WTC11 (cell line): ENCODE results near the gene TMEM14A. TPM values are rescaled to one million over a fixed set of nuclear protein-coding genes. Genes with fewer than 3 reads are reported as not detected.

Experiments used
- ATAC-seq: fragments of 200-7000 bp; cut with Tn5 transposase; 2 replicates; pipeline ENCODE4 v1.10.0; 2021; ENCODE audit warnings: mild to moderate bottlenecking, moderate library complexity
- CTCF ChIA-PET: fragments of 300-600 bp; sonication (Branson Sonifier 250); formaldehyde crosslinking; loops from one replicate; lab custom pipeline; 2021; ENCODE audit warnings: antibody characterized with exemption; lab: Charles Lee
- POLR2A ChIA-PET: fragments of 350-600 bp; sonication (Branson Sonifier 250); formaldehyde crosslinking; loops from one replicate; lab custom pipeline; 2021; ENCODE audit warnings: antibody characterized with exemption; lab: Charles Lee
- DNase-seq: peaks from one replicate; pipeline ENCODE4 v3.0.0; 2021; ENCODE audit warnings: low spot score
- H3K27ac Mint-ChIP-seq: 2 replicates; pipeline ENCODE4 v1.8.0; 2021; ENCODE audit warnings: mixed read lengths
- H3K27me3 Mint-ChIP-seq: 2 replicates; pipeline ENCODE4 v1.8.0; 2021; ENCODE audit warnings: low read depth, mild to moderate bottlenecking, moderate library complexity, mixed read lengths
- H3K36me3 Mint-ChIP-seq: 2 replicates; pipeline ENCODE4 v1.8.0; 2021; ENCODE audit warnings: mixed read lengths
- H3K4me1 Mint-ChIP-seq: 2 replicates; pipeline ENCODE4 v1.8.0; 2022; ENCODE audit warnings: mixed read lengths
- H3K4me3 Mint-ChIP-seq: 2 replicates; pipeline ENCODE4 v1.8.0; 2021; ENCODE audit warnings: mild to moderate bottlenecking, moderate library complexity, mixed read lengths
- H3K9me3 Mint-ChIP-seq: 2 replicates; pipeline ENCODE4 v1.8.0; 2021; ENCODE audit warnings: mixed read lengths
- ELF4 ChIP-seq: sonication (generic); formaldehyde crosslinking; IDR thresholded peaks from 2 replicates; pipeline ENCODE4 v1.8.1; 2022; ENCODE audit warnings: low read depth, mild to moderate bottlenecking, moderate library complexity, missing genetic modification reagents
- EMX1 ChIP-seq: fragments of 250-450 bp; sonication (Bioruptor Pico); IDR thresholded peaks from 2 replicates; pipeline ENCODE4 v1.8.0; 2021; ENCODE audit warnings: mild to moderate bottlenecking
- FOXP1 ChIP-seq: sonication (generic); formaldehyde crosslinking; IDR thresholded peaks from 2 replicates; pipeline ENCODE4 v1.8.0; 2022; ENCODE audit warnings: missing genetic modification reagents, mild to moderate bottlenecking, moderate library complexity, borderline replicate concordance
- GRHL2 ChIP-seq: fragments of 250-450 bp; sonication (Bioruptor Pico); IDR thresholded peaks from 2 replicates; pipeline ENCODE4 v1.8.0; 2022; ENCODE audit warnings: mild to moderate bottlenecking, moderate library complexity; ENCODE audit not compliant: insufficient replicate concordance, severe bottlenecking
- IRF2 ChIP-seq: sonication (generic); formaldehyde crosslinking; IDR thresholded peaks from 2 replicates; pipeline ENCODE4 v1.8.0; 2022; ENCODE audit warnings: low read depth, missing genetic modification reagents, borderline replicate concordance
- JAZF1 ChIP-seq: fragments of 250-450 bp; sonication (Bioruptor Pico); IDR thresholded peaks from 2 replicates; pipeline ENCODE4 v1.9.0; 2021; ENCODE audit warnings: moderate library complexity, mild to moderate bottlenecking, inconsistent platforms
- JUN ChIP-seq: sonication (generic); formaldehyde crosslinking; IDR thresholded peaks from 2 replicates; pipeline ENCODE4 v1.8.0; 2023; ENCODE audit warnings: mild to moderate bottlenecking, missing genetic modification reagents
- NFE2L1 ChIP-seq: sonication (generic); formaldehyde crosslinking; IDR thresholded peaks from 2 replicates; pipeline ENCODE4 v1.8.1; 2023; ENCODE audit warnings: missing genetic modification reagents
- OVOL2 ChIP-seq: fragments of 250-450 bp; sonication (Bioruptor Pico); IDR thresholded peaks from 2 replicates; pipeline ENCODE4 v1.9.0; 2021; ENCODE audit warnings: mild to moderate bottlenecking, borderline replicate concordance
- RELA ChIP-seq: sonication (generic); formaldehyde crosslinking; IDR thresholded peaks from 2 replicates; pipeline ENCODE4 v1.8.1; 2022; ENCODE audit warnings: missing genetic modification reagents, mild to moderate bottlenecking, borderline replicate concordance
- TEAD4 ChIP-seq: sonication (generic); formaldehyde crosslinking; IDR thresholded peaks from 2 replicates; pipeline ENCODE4 v1.8.0; 2022; ENCODE audit warnings: mild to moderate bottlenecking, missing genetic modification reagents
- ZNF138 ChIP-seq: sonication (generic); formaldehyde crosslinking; conservative IDR thresholded peaks from 2 replicates; pipeline ENCODE4 v1.8.1; 2022; ENCODE audit warnings: mild to moderate bottlenecking, moderate library complexity, missing genetic modification reagents
- ZNF232 ChIP-seq: sonication (generic); formaldehyde crosslinking; IDR thresholded peaks from 2 replicates; pipeline ENCODE4 v1.8.0; 2022; ENCODE audit warnings: mild to moderate bottlenecking, missing genetic modification reagents
- total RNA-seq: library from RNA; stranded (reverse); gene quantifications from 3 replicates; pipeline ENCODE4 v1.2.3, GENCODE V29; 2021
- TF ChIP-seq, protein P1 (sequence below): sonication (generic); formaldehyde crosslinking; IDR thresholded peaks from 2 replicates; pipeline ENCODE4 v1.8.1; 2023; ENCODE audit warnings: mild to moderate bottlenecking, missing genetic modification reagents
- TF ChIP-seq, protein P2 (sequence below): sonication (generic); formaldehyde crosslinking; IDR thresholded peaks from 2 replicates; pipeline ENCODE4 v1.8.1; 2022; ENCODE audit warnings: missing genetic modification reagents, borderline replicate concordance
- TF ChIP-seq, protein P3 (sequence below): sonication (generic); formaldehyde crosslinking; conservative IDR thresholded peaks from 2 replicates; pipeline ENCODE4 v1.8.1; 2022; ENCODE audit warnings: mild to moderate bottlenecking, missing genetic modification reagents
- TF ChIP-seq, protein P4 (sequence below): fragments of 250-450 bp; sonication (Bioruptor Pico); IDR thresholded peaks from 2 replicates; pipeline ENCODE4 v1.9.0; 2021; ENCODE audit warnings: mild to moderate bottlenecking
- TF ChIP-seq, protein P5 (sequence below): sonication (generic); formaldehyde crosslinking; IDR thresholded peaks from 2 replicates; pipeline ENCODE4 v1.8.1; 2023; ENCODE audit warnings: mild to moderate bottlenecking, missing genetic modification reagents, moderate library complexity

The TMEM14A gene
- total RNA-seq, 1 experiment from 2014 or later: 8.7 TPM

DNA sequence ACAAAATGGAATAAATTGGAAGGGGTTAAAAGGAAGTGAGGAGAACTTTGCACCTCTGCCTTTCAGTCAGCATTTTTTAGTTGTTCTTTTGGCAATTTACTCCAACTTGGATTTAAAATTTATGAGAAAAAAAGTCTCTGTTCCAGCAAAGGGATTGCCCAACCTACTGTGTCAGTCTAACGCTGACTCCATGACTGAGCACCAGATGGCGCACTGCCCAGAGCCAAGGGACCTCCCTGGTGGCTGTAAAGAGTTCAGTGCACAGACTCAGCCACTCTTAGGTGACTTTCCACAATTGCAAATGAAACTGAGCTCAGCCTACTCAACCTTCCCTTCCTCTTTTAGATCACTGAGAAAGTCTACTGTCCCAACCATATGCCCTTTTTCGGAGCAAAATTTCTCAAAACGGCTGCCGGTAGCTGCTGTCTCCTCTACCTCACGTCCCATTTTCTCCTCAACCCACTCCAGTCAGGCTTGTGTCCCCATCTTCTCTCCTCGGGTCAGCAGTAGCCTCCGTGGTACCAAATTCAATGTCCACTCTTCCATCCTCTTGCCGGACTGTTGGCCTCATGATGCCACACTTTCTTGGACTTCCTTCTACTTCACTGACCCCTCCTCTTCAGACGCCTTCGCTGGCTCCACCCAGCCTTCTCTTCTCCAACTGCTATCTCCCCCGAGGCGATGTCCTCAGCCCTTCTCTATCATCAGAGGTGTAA is 53.7 kb downstream of the TMEM14A start (continued):
- TF ChIP-seq FOXP1 (CRISPR knock-in tag): no peak
- TF ChIP-seq ZNF138 (CRISPR knock-in tag): no peak
- TF ChIP-seq, protein P1, sequence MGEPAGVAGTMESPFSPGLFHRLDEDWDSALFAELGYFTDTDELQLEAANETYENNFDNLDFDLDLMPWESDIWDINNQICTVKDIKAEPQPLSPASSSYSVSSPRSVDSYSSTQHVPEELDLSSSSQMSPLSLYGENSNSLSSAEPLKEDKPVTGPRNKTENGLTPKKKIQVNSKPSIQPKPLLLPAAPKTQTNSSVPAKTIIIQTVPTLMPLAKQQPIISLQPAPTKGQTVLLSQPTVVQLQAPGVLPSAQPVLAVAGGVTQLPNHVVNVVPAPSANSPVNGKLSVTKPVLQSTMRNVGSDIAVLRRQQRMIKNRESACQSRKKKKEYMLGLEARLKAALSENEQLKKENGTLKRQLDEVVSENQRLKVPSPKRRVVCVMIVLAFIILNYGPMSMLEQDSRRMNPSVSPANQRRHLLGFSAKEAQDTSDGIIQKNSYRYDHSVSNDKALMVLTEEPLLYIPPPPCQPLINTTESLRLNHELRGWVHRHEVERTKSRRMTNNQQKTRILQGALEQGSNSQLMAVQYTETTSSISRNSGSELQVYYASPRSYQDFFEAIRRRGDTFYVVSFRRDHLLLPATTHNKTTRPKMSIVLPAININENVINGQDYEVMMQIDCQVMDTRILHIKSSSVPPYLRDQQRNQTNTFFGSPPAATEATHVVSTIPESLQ (CRISPR knock-in tag): no peak
- no peak for TF ChIP-seq EMX1
- no peak for TF ChIP-seq JUN (CRISPR knock-in tag)

DNA sequence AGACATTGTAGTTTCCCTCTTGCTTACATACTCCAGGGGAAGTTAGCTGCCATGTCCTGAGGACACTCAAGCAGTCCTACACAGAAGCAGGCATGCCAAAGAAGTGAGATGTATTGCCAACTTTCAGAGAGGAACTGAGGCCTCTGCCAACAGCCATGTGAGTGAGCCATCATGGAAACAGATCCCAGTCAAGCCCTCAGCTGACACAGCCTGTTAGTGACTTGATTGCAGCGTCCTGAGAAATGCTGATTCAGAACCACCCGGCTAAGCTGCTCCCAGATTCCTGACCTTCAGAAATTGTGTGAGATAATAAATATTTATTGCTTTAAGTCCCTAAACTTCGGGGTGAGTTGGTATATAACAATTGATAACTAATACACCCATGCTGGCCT is 54.2 kb downstream of the TMEM14A start:
- TF ChIP-seq GRHL2 (CRISPR knock-in tag): no peak
- TF ChIP-seq NFE2L1: no peak
- TF ChIP-seq, protein P2, sequence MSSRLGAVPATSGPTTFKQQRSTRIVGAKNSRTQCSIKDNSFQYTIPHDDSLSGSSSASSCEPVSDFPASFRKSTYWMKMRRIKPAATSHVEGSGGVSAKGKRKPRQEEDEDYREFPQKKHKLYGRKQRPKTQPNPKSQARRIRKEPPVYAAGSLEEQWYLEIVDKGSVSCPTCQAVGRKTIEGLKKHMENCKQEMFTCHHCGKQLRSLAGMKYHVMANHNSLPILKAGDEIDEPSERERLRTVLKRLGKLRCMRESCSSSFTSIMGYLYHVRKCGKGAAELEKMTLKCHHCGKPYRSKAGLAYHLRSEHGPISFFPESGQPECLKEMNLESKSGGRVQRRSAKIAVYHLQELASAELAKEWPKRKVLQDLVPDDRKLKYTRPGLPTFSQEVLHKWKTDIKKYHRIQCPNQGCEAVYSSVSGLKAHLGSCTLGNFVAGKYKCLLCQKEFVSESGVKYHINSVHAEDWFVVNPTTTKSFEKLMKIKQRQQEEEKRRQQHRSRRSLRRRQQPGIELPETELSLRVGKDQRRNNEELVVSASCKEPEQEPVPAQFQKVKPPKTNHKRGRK (CRISPR knock-in tag): no peak
- TF ChIP-seq, protein P1 (CRISPR knock-in tag): no peak
- no peak for TF ChIP-seq ELF4 (CRISPR knock-in tag)
- TF ChIP-seq, protein P3, sequence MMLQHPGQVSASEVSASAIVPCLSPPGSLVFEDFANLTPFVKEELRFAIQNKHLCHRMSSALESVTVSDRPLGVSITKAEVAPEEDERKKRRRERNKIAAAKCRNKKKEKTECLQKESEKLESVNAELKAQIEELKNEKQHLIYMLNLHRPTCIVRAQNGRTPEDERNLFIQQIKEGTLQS: no peak
- no peak for TF ChIP-seq IRF2 (CRISPR knock-in tag)
- TF ChIP-seq JAZF1: no peak
- no peak for TF ChIP-seq RELA
- TF ChIP-seq TEAD4 (CRISPR knock-in tag): no peak
- TF ChIP-seq JUN (CRISPR knock-in tag): no peak
- TF ChIP-seq, protein P4, sequence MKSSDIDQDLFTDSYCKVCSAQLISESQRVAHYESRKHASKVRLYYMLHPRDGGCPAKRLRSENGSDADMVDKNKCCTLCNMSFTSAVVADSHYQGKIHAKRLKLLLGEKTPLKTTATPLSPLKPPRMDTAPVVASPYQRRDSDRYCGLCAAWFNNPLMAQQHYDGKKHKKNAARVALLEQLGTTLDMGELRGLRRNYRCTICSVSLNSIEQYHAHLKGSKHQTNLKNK (CRISPR knock-in tag): no peak
- no peak for TF ChIP-seq OVOL2 (CRISPR knock-in tag)
- no peak for TF ChIP-seq ZNF232 (CRISPR knock-in tag)
- TF ChIP-seq, protein P5, sequence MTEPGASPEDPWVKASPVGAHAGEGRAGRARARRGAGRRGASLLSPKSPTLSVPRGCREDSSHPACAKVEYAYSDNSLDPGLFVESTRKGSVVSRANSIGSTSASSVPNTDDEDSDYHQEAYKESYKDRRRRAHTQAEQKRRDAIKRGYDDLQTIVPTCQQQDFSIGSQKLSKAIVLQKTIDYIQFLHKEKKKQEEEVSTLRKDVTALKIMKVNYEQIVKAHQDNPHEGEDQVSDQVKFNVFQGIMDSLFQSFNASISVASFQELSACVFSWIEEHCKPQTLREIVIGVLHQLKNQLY: no peak
- TF ChIP-seq, all 79 proteins: peak for 0
- ATAC-seq (no peak), DNase-seq (no peak)
- Mint-ChIP-seq H3K4me1 (peaks cover 40% of the 10 kb centered on the region), H3K9me3 (no peaks in the 10 kb centered on the region; the same call in 1 of the 2 replicates), H3K36me3 (no peaks in the 10 kb centered on the region), H3K27ac (no peak overlapping the region), H3K4me3 (no peak overlapping the region), H3K27me3 (no peaks in the 10 kb centered on the region)
- CTCF ChIA-PET: interaction anchor here (0.5 to 2.6 kb wide), 21 partner anchors 10 to 317 kb away, joined by 3 to 16 read pairs (median 3); partner anchors contain the start of genes GSTA1 and GSTA2
- POLR2A ChIA-PET: interaction anchor here (0.6 to 0.8 kb wide), 2 partner anchors 51 to 54 kb away, joined by 3 read pairs; no protein-coding TSS in a partner anchor
